ENCODE data around the gene MPPED1. TPM values are rescaled to one million over a fixed set of nuclear protein-coding genes. Genes with fewer than 3 reads are reported as not detected.

MPPED1 gene
- total and polyA plus RNA-seq, 4 experiments from 2014 or later: not detected

GRCh38 chr22:43439368-43440103, 27.7 kb downstream of the MPPED1 start:
- Histone ChIP-seq H3K36me3 (ENCODE audit: insufficient read depth, low read length) (no peaks in the 10 kb centered on the region), H3K27me3 (ENCODE audit: insufficient read depth, low read length) (no peaks in the 10 kb centered on the region), H3K4me3 (ENCODE audit: low read length in 2 of 2) (no peak overlapping the region), H3K9me3 (ENCODE audit: control insufficient read depth in 1 of 2, low read length in 2 of 2) (no peaks in the 10 kb centered on the region), H3K27ac (ENCODE audit: low read depth, low read length) (no peak overlapping the region), H3K4me1 (ENCODE audit: insufficient read depth, low read length) (no peaks in the 10 kb centered on the region)
- Mint-ChIP-seq H3K9me3 (no peaks in the 10 kb centered on the region), H3K36me3 (no peaks in the 10 kb centered on the region), H3K4me1 (no peaks in the 10 kb centered on the region), H3K4me3 (no peak overlapping the region), H3K27ac (no peak overlapping the region), H3K27me3 (peaks cover 7 to 8% of the 10 kb centered on the region in 2 donors)
- ChIA-PET POLR2A (ENCODE audit: partially characterized antibody) (no interaction called here), CTCF (ENCODE audit: partially characterized antibody) (no interaction called here)
- no peak for DNase-seq
- intact Hi-C loops (cut with micrococcal nuclease): no loop called here

- Histone ChIP-seq H3K4me1 (ENCODE audit: insufficient read depth, low read length) (no peaks in the 10 kb centered on the region), H3K27ac (ENCODE audit: low read depth, low read length) (no peak overlapping the region), H3K36me3 (ENCODE audit: insufficient read depth, low read length) (no peaks in the 10 kb centered on the region), H3K4me3 (ENCODE audit: low read length in 2 of 2) (no peak overlapping the region), H3K9me3 (ENCODE audit: control insufficient read depth in 1 of 2, low read length in 2 of 2) (no peaks in the 10 kb centered on the region), H3K27me3 (ENCODE audit: insufficient read depth, low read length) (no peaks in the 10 kb centered on the region)
- intact Hi-C loops (cut with micrococcal nuclease): no loop called here
- Mint-ChIP-seq H3K36me3 (no peaks in the 10 kb centered on the region), H3K4me3 (no peak overlapping the region), H3K27me3 (peaks cover 7 to 8% of the 10 kb centered on the region in 2 donors), H3K9me3 (no peaks in the 10 kb centered on the region), H3K27ac (no peak overlapping the region), H3K4me1 (no peaks in the 10 kb centered on the region)
- no peak for DNase-seq
- ChIA-PET POLR2A (ENCODE audit: partially characterized antibody) (no interaction called here), CTCF (ENCODE audit: partially characterized antibody) (no interaction called here)
Observed at GRCh38 chr22:43440104-43440387, 28.2 kb downstream of the MPPED1 start.

GRCh38 chr22:43440556-43440955, 28.7 kb downstream of the MPPED1 start:
- no peak for DNase-seq
- POLR2A ChIA-PET (ENCODE audit: partially characterized antibody): no interaction called here
- CTCF ChIA-PET (ENCODE audit: partially characterized antibody): no interaction called here
- H3K4me3 ChIP-seq (ENCODE audit: low read length in 2 of 2): no peak overlapping the region
- no peak overlapping the region for H3K27ac ChIP-seq (ENCODE audit: low read depth, low read length)
- no peaks in the 10 kb centered on the region for H3K27me3 ChIP-seq (ENCODE audit: insufficient read depth, low read length)
- H3K27me3 Mint-ChIP-seq: peaks cover 4 to 8% of the 10 kb centered on the region in 2 donors
- H3K36me3 ChIP-seq (ENCODE audit: insufficient read depth, low read length): no peaks in the 10 kb centered on the region
- intact Hi-C loops (cut with micrococcal nuclease): no loop called here
- H3K4me3 Mint-ChIP-seq: no peak overlapping the region
- no peaks in the 10 kb centered on the region for H3K4me1 ChIP-seq (ENCODE audit: insufficient read depth, low read length)
- no peak overlapping the region for H3K27ac Mint-ChIP-seq
- no peaks in the 10 kb centered on the region for H3K9me3 Mint-ChIP-seq
- no peaks in the 10 kb centered on the region for H3K36me3 Mint-ChIP-seq
- H3K4me1 Mint-ChIP-seq: no peaks in the 10 kb centered on the region
- H3K9me3 ChIP-seq (ENCODE audit: control insufficient read depth in 1 of 2, low read length in 2 of 2): no peaks in the 10 kb centered on the region

- Mint-ChIP-seq H3K9me3 (no peaks in the 10 kb centered on the region), H3K27me3 (peaks cover 4 to 8% of the 10 kb centered on the region in 2 donors), H3K4me3 (no peak overlapping the region), H3K4me1 (no peaks in the 10 kb centered on the region), H3K27ac (no peak overlapping the region), H3K36me3 (no peaks in the 10 kb centered on the region)
- intact Hi-C loops (cut with micrococcal nuclease): no loop called here
- H3K36me3 ChIP-seq (ENCODE audit: insufficient read depth, low read length): no peaks in the 10 kb centered on the region
- no peaks in the 10 kb centered on the region for H3K9me3 ChIP-seq (ENCODE audit: control insufficient read depth in 1 of 2, low read length in 2 of 2)
- CTCF ChIA-PET (ENCODE audit: partially characterized antibody): no interaction called here
- H3K27me3 ChIP-seq (ENCODE audit: insufficient read depth, low read length): no peaks in the 10 kb centered on the region
- no peak overlapping the region for H3K4me3 ChIP-seq (ENCODE audit: low read length in 2 of 2)
- POLR2A ChIA-PET (ENCODE audit: partially characterized antibody): no interaction called here
- DNase-seq: no peak
- H3K27ac ChIP-seq (ENCODE audit: low read depth, low read length): no peak overlapping the region
- H3K4me1 ChIP-seq (ENCODE audit: insufficient read depth, low read length): no peaks in the 10 kb centered on the region
Observed at GRCh38 chr22:43441216-43441615, 29.4 kb downstream of the MPPED1 start.

- CTCF ChIA-PET (ENCODE audit: partially characterized antibody): no interaction called here
- intact Hi-C loops (cut with micrococcal nuclease): no loop called here
- no peak for DNase-seq
- POLR2A ChIA-PET (ENCODE audit: partially characterized antibody): no interaction called here
- H3K4me1 Mint-ChIP-seq: no peaks in the 10 kb centered on the region
- no peak overlapping the region for H3K27ac ChIP-seq (ENCODE audit: low read depth, low read length)
- H3K36me3 Mint-ChIP-seq: no peaks in the 10 kb centered on the region
- peaks cover 4 to 8% of the 10 kb centered on the region in 2 donors for H3K27me3 Mint-ChIP-seq
- H3K36me3 ChIP-seq (ENCODE audit: insufficient read depth, low read length): no peaks in the 10 kb centered on the region
- H3K4me3 ChIP-seq (ENCODE audit: low read length in 2 of 2): no peak overlapping the region
- no peaks in the 10 kb centered on the region for H3K9me3 ChIP-seq (ENCODE audit: control insufficient read depth in 1 of 2, low read length in 2 of 2)
- no peak overlapping the region for H3K27ac Mint-ChIP-seq
- H3K9me3 Mint-ChIP-seq: no peaks in the 10 kb centered on the region
- no peak overlapping the region for H3K4me3 Mint-ChIP-seq
- no peaks in the 10 kb centered on the region for H3K4me1 ChIP-seq (ENCODE audit: insufficient read depth, low read length)
- H3K27me3 ChIP-seq (ENCODE audit: insufficient read depth, low read length): no peaks in the 10 kb centered on the region
Observed at GRCh38 chr22:43441751-43442150, 29.9 kb downstream of the MPPED1 start.

- no peak overlapping the region for H3K27ac Mint-ChIP-seq
- Histone ChIP-seq H3K4me3 (ENCODE audit: low read length in 2 of 2) (no peak overlapping the region), H3K27ac (ENCODE audit: low read depth, low read length) (no peak overlapping the region), H3K36me3 (ENCODE audit: insufficient read depth, low read length) (no peaks in the 10 kb centered on the region), H3K27me3 (ENCODE audit: insufficient read depth, low read length) (no peaks in the 10 kb centered on the region), H3K4me1 (ENCODE audit: insufficient read depth, low read length) (no peaks in the 10 kb centered on the region), H3K9me3 (ENCODE audit: control insufficient read depth in 1 of 2, low read length in 2 of 2) (no peaks in the 10 kb centered on the region)
- H3K4me1 Mint-ChIP-seq: no peaks in the 10 kb centered on the region
- ChIA-PET CTCF (ENCODE audit: partially characterized antibody) (no interaction called here), POLR2A (ENCODE audit: partially characterized antibody) (no interaction called here)
- no peaks in the 10 kb centered on the region for H3K36me3 Mint-ChIP-seq
- intact Hi-C loops (cut with micrococcal nuclease): no loop called here
- peaks cover 4 to 8% of the 10 kb centered on the region in 2 donors for H3K27me3 Mint-ChIP-seq
- H3K9me3 Mint-ChIP-seq: no peaks in the 10 kb centered on the region
- DNase-seq: no peak
- H3K4me3 Mint-ChIP-seq: no peak overlapping the region
Observed at GRCh38 chr22:43442386-43443151, 30.8 kb downstream of the MPPED1 start.

- no peaks in the 10 kb centered on the region for H3K9me3 Mint-ChIP-seq
Observed at GRCh38 chr22:43443152-43443471, 31.3 kb downstream of the MPPED1 start.

More at GRCh38 chr22:43443152-43443471, 31.3 kb downstream of the MPPED1 start:
- Histone ChIP-seq H3K27ac (ENCODE audit: low read depth, low read length) (no peak overlapping the region), H3K36me3 (ENCODE audit: insufficient read depth, low read length) (no peaks in the 10 kb centered on the region), H3K4me1 (ENCODE audit: insufficient read depth, low read length) (no peaks in the 10 kb centered on the region), H3K9me3 (ENCODE audit: control insufficient read depth in 1 of 2, low read length in 2 of 2) (no peaks in the 10 kb centered on the region), H3K4me3 (ENCODE audit: low read length in 2 of 2) (no peak overlapping the region), H3K27me3 (ENCODE audit: insufficient read depth, low read length) (no peaks in the 10 kb centered on the region)
- Mint-ChIP-seq H3K36me3 (no peaks in the 10 kb centered on the region), H3K27ac (no peak overlapping the region), H3K4me3 (no peak overlapping the region), H3K27me3 (peaks cover 4 to 8% of the 10 kb centered on the region in 2 donors), H3K4me1 (no peaks in the 10 kb centered on the region)
- ChIA-PET CTCF (ENCODE audit: partially characterized antibody) (no interaction called here), POLR2A (ENCODE audit: partially characterized antibody) (no interaction called here)
- DNase-seq: no peak
- intact Hi-C loops (cut with micrococcal nuclease): no loop called here

Data from CD4-positive, alpha-beta memory T cell (primary cell).